Aorta (tissue), 5 donors: ENCODE measurements around the gene AHRR. TPM values are rescaled to one million over a fixed set of nuclear protein-coding genes. Genes with fewer than 3 reads are reported as not detected.

Source experiments
- ATAC-seq: fragments of 200-7000 bp; cut with Tn5 transposase; one replicate; pipeline ENCODE4 v1.9.1; 2022; ENCODE audit warnings: moderate library complexity; ENCODE audit not compliant: low FRiP score
- DNase-seq, 2 donors: peaks; one replicate each; pipeline ENCODE4 v3.0.0-alpha.2; 2020
- H3K27ac ChIP-seq, 2 donors: one replicate each; pipeline ENCODE4 v1.5.1; 2013; ENCODE audit warnings: low read length in 2 of 2, mild to moderate bottlenecking in 2 of 2, moderate library complexity in 2 of 2, control low read depth in 1 of 2, inconsistent platforms in 1 of 2, low read depth in 1 of 2
- H3K27me3 ChIP-seq, 2 donors: one replicate each; pipeline ENCODE4 v1.6.1; 2013; ENCODE audit warnings: control low read depth in 1 of 2, low read length in 1 of 2, mild to moderate bottlenecking in 1 of 2, moderate library complexity in 1 of 2; ENCODE audit not compliant: insufficient read depth in 2 of 2, control insufficient read depth in 1 of 2
- H3K36me3 ChIP-seq, 2 donors: one replicate each; pipeline ENCODE4 v1.6.1; 2013; ENCODE audit warnings: control low read depth in 1 of 2, low read length in 1 of 2, mild to moderate bottlenecking in 1 of 2; ENCODE audit not compliant: insufficient read depth in 2 of 2, control insufficient read depth in 1 of 2
- H3K4me1 ChIP-seq, 2 donors: one replicate each; pipeline ENCODE4 v1.6.1; 2013; ENCODE audit warnings: low read length in 2 of 2, control low read depth in 1 of 2, mild to moderate bottlenecking in 1 of 2, moderate library complexity in 1 of 2; ENCODE audit not compliant: insufficient read depth in 2 of 2, control insufficient read depth in 1 of 2
- H3K4me3 ChIP-seq, 2 donors: one replicate each; pipeline ENCODE4 v1.5.1; 2013; ENCODE audit warnings: low read length in 2 of 2, control low read depth in 1 of 2, mild to moderate bottlenecking in 1 of 2
- H3K9me3 ChIP-seq: one replicate; pipeline ENCODE4 v1.6.1; 2013; ENCODE audit warnings: mild to moderate bottlenecking, low read length; ENCODE audit not compliant: control insufficient read depth
- WGBS, 2 donors: extraction: QIAGEN DNeasy Blood & Tissue Kit; methylation state at CpG; one replicate each; pipeline ENCODE4 v1.1.7; 2013; 5-methylcytosine and 5-hydroxymethylcytosine counted together
- intact Hi-C, 2 donors: fragments of 100-400 bp; cut with DNase I; formaldehyde crosslinking; loops; one replicate each; pipeline versions ENCODE4 v1.14.2 to v1.15.0; 2022
- polyA plus RNA-seq, 2 donors: library from polyadenylated mRNA; stranded (reverse); fragments of 200-250 nt; gene quantifications; one replicate each; pipeline ENCODE4 v1.2.3, GENCODE V29; 2013
- total RNA-seq, 2 donors: library from RNA; stranded (reverse); fragmentation: NEBNext Ultra II Directional; extraction: Animal tissue kit (Norgen Biotek cat#: 25700); gene quantifications; one replicate each; pipeline ENCODE4 v1.2.1, GENCODE V29; 2021
- donor health status: healthy with polysubstance abuse.
- donor health status: Bipolar disorder and iron deficiency.
- donor health status: DM: no; HTN: no; CAD: no.
- donor health status: DM: no; HTN: no; CAD: no.
- donor health status: DM: yes; HTN: yes; CAD: no.

The AHRR gene
- total and polyA plus RNA-seq, 4 donors, result 0.13 to 3.8 (median 1.7) TPM

DNA sequence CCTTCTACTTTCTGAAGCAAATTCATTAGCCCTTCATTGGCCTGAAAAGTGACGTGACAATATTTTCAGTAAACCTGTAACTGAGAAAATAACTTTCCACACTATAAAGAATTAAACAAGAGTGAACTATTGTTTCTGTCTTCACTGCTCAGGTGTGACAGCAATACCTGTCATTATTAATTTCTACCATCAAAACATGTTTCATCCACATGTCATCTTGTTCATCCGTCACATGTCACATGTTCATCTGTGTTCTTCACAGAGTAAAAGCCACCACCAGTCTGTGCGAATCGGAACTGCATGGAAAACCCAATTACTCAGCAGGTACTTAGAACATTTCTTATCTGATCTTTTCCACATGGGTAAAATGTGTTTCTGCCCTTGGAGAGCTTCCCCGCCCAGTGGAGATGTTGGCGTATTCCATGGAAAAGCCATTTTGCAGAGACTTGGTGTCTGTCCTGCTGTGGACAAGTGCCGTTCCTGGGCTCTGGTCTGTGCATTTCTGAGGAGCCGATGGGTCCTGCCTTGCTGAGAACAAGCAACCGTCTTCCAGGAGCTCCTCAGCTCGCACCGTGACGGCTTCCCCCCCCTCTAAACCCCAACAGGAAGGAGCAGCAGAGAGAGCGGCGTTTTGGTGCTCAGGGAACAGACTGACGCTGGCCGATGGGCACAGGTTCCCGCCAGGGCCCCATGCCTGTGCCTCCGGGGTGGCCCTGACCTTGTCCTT, 110.8 kb downstream of the AHRR start:
- Histone ChIP-seq H3K36me3 (no peaks in the 10 kb centered on the region), H3K9me3 (no peaks in the 10 kb centered on the region), H3K4me1 (no peaks in the 10 kb centered on the region), H3K4me3 (no peak overlapping the region), H3K27ac (no peak overlapping the region), H3K27me3 (no peaks in the 10 kb centered on the region)
- ATAC-seq, result no peak
- 76% methylated on average over 18 of the region's 18 CpGs for WGBS, 2 donors
- peak in 1 of 2 donors; percentile 28 for DNase-seq
- intact Hi-C loops, result no loop called here

DNA sequence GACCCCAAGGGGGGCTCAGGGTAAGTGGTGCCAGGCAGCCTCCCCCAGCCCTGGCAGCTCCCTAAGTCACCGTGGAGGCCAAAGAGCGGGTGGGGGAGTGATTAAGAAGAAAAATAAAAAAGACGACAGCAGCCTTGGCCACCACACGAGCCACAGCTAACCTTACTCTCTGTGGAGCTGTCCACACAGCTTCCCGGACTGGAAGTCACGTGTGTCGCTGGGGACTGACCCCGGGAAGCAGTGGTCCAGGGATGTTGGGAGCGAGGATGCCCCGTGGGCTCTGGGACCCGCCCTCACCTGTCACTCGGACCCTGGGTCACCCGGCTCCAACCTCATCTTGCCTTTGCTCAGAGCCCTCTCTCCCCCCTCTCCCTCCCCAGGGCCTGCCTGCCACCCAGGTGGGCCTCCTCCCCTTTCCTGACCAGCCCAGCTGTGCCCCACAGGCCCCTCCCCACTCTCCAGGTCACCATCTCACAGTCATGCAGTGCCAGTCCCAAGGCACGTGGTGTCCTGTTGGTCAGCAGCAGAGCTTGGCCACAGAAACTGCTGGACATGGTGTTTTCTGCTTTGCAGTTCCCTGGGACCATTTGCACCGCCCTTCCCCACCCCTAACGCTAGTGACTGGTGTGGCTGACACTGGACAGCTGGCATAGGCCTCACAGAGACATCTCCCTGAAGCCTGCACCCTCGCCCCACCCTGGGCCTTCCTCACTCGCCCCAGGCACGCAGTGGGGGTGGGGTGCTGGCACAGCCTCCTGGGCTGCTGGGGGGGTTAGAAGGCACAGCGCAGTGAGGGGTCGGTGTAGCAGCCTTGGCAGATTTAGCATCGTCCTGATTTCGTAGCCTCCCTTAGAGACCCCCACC, 111.6 kb downstream of the AHRR start:
- ATAC-seq (no peak), DNase-seq (peak in 1 of 2 donors; percentile 37)
- 77 to 78% methylated on average over 21 to 23 of the region's 23 CpGs for WGBS, 2 donors

DNA sequence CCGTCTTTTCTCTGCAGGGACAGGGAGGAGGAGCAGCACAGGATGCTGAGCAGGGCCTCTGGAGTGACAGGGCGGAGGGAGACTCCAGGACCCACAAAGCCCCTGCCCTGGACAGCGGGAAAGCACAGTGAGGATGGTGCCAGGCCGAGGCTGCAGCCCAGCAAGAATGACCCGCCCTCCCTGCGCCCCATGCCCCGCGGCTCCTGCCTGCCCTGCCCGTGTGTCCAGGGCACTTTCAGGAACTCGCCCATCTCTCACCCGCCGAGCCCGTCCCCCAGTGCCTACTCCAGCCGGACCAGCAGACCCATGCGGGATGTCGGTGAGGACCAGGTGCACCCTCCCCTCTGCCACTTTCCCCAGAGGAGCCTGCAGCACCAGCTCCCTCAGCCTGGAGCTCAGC, 112.3 kb downstream of the AHRR start:
- intact Hi-C loops, result no loop called here
- no peaks in the 10 kb centered on the region for H3K36me3 ChIP-seq
- no peaks in the 10 kb centered on the region for H3K27me3 ChIP-seq
- no peak overlapping the region for H3K4me3 ChIP-seq
- WGBS, 2 donors, result 80 to 81% methylated on average over 10 to 16 of the region's 16 CpGs
- DNase-seq (peak; percentile 21 to 70), ATAC-seq (no peak)
- H3K9me3 ChIP-seq, result no peaks in the 10 kb centered on the region
- H3K4me1 ChIP-seq, result no peaks in the 10 kb centered on the region
- no peak overlapping the region for H3K27ac ChIP-seq

More for the DNA sequence above, 111.6 kb downstream of the AHRR start:
- no peaks in the 10 kb centered on the region for H3K36me3 ChIP-seq
- H3K27ac ChIP-seq, result no peak overlapping the region
- no peaks in the 10 kb centered on the region for H3K9me3 ChIP-seq
- H3K27me3 ChIP-seq, result no peaks in the 10 kb centered on the region
- H3K4me1 ChIP-seq, result no peaks in the 10 kb centered on the region
- H3K4me3 ChIP-seq, result no peak overlapping the region
- intact Hi-C loops, result no loop called here

DNA sequence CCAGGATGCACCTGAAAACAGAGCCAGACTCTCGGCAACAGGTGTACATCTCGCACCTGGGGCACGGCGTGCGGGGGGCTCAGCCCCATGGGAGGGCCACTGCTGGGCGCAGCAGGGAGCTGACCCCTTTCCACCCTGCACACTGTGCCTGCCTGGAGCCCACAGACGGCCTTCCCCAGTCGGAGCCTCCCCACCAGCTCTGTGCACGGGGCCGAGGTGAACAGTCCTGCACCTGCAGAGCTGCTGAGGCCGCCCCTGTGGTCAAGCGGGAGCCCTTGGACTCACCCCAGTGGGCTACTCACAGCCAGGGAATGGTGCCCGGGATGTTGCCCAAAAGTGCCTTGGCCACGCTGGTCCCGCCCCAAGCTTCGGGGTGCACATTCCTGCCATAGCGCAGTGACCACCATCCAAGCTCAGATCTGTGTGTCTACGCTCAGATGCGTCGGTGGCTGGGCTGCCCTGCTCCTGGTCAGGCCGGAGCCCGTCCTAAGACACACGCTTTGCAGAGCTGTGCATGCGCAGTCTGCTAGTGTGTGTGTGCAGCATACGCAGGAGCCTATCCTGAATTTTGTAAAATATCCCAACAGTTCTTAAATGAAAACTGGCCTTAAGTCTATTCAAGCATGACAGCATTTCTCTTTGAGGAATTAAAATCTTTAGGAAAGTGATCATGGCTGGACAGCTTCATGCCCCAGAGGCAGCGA, 113.1 kb downstream of the AHRR start:
- Histone ChIP-seq H3K27ac (no peak overlapping the region), H3K27me3 (no peaks in the 10 kb centered on the region), H3K4me3 (no peak overlapping the region), H3K36me3 (no peaks in the 10 kb centered on the region), H3K9me3 (no peaks in the 10 kb centered on the region), H3K4me1 (no peaks in the 10 kb centered on the region)
- intact Hi-C loops, result loop anchor here in 1 of 2 donors (5.0 kb wide), 1 partner anchor 117 kb away; no protein-coding TSS in a partner anchor
- 84 to 85% methylated on average over 26 of the region's 26 CpGs for WGBS, 2 donors
- DNase-seq, result peak; percentile 43 to 72
- no peak for ATAC-seq

DNA sequence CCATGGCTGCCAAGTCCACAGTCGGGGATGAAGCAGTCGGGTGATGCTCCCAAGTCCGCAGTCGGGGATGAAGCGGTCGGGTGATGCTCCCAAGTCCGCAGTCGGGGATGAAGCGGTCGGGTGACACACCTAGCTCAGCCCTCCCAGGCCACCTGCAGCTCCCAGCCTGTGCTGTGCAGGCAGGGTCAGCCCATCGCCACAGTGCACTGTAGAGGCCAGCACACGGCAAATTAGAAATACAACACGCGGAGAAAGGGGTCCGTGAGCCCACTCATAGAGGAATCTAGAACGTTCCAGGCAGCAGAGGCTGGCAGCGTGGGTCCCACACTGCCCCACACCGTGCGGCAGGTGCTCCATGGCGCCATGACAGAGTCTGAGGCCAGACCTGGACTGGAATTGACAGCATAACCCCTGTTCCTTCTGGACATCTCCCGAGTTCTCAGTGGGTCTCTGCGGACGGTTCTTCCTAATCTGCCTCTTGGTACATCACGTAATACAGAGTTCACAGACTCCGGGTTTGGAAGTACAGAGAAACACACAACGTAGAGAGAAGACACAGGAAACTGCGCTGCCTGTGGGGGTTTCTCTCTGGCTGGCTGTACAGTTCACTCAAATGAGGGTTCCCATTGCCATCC, 113.8 kb downstream of the AHRR start:
- WGBS, 2 donors, result 85 to 89% methylated on average over 27 of the region's 27 CpGs
- H3K27me3 ChIP-seq, result no peaks in the 10 kb centered on the region
- DNase-seq, result peak in 1 of 2 donors; percentile 58
- intact Hi-C loops, result loop anchor here in 1 of 2 donors (5.0 kb wide), 1 partner anchor 118 kb away; no protein-coding TSS in a partner anchor
- no peaks in the 10 kb centered on the region for H3K9me3 ChIP-seq
- H3K4me1 ChIP-seq, result no peaks in the 10 kb centered on the region
- H3K4me3 ChIP-seq, result no peak overlapping the region
- H3K36me3 ChIP-seq, result no peaks in the 10 kb centered on the region
- H3K27ac ChIP-seq, result no peak overlapping the region
- ATAC-seq, result no peak

DNA sequence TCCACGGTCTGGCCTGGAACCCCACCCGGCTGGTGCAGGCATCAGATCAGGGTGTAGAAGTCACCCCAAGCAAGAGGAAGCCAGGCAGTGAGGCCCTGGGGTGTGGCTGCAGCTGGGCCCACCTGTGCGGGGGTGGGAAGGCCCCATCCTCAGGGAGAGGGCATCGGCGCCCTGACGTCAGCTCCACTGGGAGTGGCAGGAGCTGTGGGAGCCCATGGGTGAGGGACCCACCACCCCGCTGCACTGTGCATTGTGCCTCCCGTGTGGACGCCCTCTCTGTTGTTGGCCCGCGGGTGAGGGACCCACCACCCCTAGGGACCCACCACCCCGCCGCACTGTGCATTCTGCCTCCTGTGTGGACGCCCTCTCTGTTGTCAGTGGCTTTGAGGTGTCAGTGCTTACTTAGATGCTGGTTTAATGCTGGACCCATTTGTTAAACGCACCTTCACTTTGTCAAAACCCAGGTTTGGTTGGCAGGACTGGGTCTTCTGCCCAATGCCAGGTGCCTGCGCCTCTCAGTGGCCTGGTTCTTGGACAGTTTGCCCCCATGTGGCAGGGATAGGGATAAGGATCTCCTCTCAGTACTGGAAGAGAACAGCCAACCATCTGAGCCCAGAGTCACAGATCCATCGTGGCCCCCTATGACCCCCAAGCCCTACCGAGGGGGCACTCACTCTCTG, 114.6 kb downstream of the AHRR start:
- Histone ChIP-seq H3K4me3 (no peak overlapping the region), H3K36me3 (no peaks in the 10 kb centered on the region), H3K27me3 (no peaks in the 10 kb centered on the region), H3K9me3 (no peaks in the 10 kb centered on the region), H3K27ac (no peak overlapping the region), H3K4me1 (no peaks in the 10 kb centered on the region)
- no peak for ATAC-seq
- DNase-seq, result peak; percentile 36 to 67
- intact Hi-C loops, result loop anchor here in 1 of 2 donors (5.0 kb wide), 1 partner anchor 119 kb away; no protein-coding TSS in a partner anchor
- WGBS, 2 donors, result 78 to 81% methylated on average over 18 of the region's 18 CpGs

DNA sequence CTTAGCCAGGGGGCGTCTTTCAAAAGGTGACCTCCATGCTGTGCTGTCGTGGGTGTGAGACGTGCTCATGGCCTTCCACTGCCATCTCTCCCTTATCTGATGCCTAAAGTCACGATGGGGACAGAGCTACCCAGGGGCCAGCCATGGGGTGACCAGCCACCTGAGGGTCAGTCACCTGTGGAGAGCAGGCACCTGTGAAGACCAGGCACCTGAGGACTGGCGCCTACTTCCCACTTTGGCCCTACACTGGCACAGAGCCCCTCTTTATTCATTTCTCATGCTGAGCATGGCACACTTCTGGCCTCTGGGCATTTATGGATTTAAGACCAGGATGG, 115.1 kb downstream of the AHRR start:
- H3K4me1 ChIP-seq, result no peaks in the 10 kb centered on the region
- intact Hi-C loops, result loop anchor here in 1 of 2 donors (5.0 kb wide), 1 partner anchor 119 kb away; no protein-coding TSS in a partner anchor
- H3K27ac ChIP-seq, result no peak overlapping the region
- H3K36me3 ChIP-seq, result no peaks in the 10 kb centered on the region
- WGBS, 2 donors, result 63 to 65% methylated on average over 5 of the region's 5 CpGs
- no peaks in the 10 kb centered on the region for H3K27me3 ChIP-seq
- ATAC-seq (no peak), DNase-seq (peak in 1 of 2 donors; percentile 24)
- no peak overlapping the region for H3K4me3 ChIP-seq
- H3K9me3 ChIP-seq, result no peaks in the 10 kb centered on the region
